Measurements from ENCODE around the gene KSR1. TPM values are rescaled to one million over a fixed set of nuclear protein-coding genes. Genes with fewer than 3 reads are reported as not detected.

The KSR1 gene
- total and polyA plus RNA-seq, 10 of the 15 experiments (the other 5 are each of a cell fraction or from before 2014, with no cell fraction given): 0.97 to 66.6 (median 22.9) TPM

GRCh38 chr17:27546624-27547300, 90.5 kb downstream of the KSR1 start (continued):
- TF ChIP-seq, protein P1, sequence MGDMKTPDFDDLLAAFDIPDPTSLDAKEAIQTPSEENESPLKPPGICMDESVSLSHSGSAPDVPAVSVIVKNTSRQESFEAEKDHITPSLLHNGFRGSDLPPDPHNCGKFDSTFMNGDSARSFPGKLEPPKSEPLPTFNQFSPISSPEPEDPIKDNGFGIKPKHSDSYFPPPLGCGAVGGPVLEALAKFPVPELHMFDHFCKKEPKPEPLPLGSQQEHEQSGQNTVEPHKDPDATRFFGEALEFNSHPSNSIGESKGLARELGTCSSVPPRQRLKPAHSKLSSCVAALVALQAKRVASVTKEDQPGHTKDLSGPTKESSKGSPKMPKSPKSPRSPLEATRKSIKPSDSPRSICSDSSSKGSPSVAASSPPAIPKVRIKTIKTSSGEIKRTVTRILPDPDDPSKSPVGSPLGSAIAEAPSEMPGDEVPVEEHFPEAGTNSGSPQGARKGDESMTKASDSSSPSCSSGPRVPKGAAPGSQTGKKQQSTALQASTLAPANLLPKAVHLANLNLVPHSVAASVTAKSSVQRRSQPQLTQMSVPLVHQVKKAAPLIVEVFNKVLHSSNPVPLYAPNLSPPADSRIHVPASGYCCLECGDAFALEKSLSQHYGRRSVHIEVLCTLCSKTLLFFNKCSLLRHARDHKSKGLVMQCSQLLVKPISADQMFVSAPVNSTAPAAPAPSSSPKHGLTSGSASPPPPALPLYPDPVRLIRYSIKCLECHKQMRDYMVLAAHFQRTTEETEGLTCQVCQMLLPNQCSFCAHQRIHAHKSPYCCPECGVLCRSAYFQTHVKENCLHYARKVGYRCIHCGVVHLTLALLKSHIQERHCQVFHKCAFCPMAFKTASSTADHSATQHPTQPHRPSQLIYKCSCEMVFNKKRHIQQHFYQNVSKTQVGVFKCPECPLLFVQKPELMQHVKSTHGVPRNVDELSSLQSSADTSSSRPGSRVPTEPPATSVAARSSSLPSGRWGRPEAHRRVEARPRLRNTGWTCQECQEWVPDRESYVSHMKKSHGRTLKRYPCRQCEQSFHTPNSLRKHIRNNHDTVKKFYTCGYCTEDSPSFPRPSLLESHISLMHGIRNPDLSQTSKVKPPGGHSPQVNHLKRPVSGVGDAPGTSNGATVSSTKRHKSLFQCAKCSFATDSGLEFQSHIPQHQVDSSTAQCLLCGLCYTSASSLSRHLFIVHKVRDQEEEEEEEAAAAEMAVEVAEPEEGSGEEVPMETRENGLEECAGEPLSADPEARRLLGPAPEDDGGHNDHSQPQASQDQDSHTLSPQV (IDR thresholded peaks at IDR 0.05): no peak
- TF ChIP-seq NBN (IDR thresholded peaks at IDR 0.05) (no peak), DPF2 (IDR thresholded peaks at IDR 0.05) (peak; percentile 60; the same call in 1 of the 2 replicates), RELB (IDR thresholded peaks at IDR 0.05; ENCODE audit: low read depth) (peak; percentile 62; the same call in 1 of the 2 replicates), FOXK2 (IDR thresholded peaks at IDR 0.05) (no peak), HSF1 (IDR thresholded peaks at IDR 0.05; ENCODE audit: low read depth, low read length) (no peak), CHD1 (IDR thresholded peaks at IDR 0.05; ENCODE audit: low read depth, low read length) (no peak), YY1 (IDR thresholded peaks at IDR 0.05; ENCODE audit: low read depth, low read length) (0 out of 2 replicates have a peak, but pooled peaks have one; percentile 11), PAX8 (IDR thresholded peaks at IDR 0.05) (no peak), MTA2 (IDR thresholded peaks at IDR 0.05; ENCODE audit: low read depth) (peak; percentile 49; the same call in 1 of the 2 replicates), IRF4 (IDR thresholded peaks at IDR 0.05; ENCODE audit: low read depth, low read length) (0 out of 2 replicates have a peak, but pooled peaks have one; percentile 12), CREM (IDR thresholded peaks at IDR 0.05; ENCODE audit: low read depth) (peak; percentile 35; the same call in 1 of the 2 replicates), TAF1 (IDR thresholded peaks at IDR 0.05; ENCODE audit: borderline replicate concordance, low read depth, low read length) (0 out of 2 replicates have a peak, but pooled peaks have one; percentile 38)
- TF ChIP-seq, protein P2, sequence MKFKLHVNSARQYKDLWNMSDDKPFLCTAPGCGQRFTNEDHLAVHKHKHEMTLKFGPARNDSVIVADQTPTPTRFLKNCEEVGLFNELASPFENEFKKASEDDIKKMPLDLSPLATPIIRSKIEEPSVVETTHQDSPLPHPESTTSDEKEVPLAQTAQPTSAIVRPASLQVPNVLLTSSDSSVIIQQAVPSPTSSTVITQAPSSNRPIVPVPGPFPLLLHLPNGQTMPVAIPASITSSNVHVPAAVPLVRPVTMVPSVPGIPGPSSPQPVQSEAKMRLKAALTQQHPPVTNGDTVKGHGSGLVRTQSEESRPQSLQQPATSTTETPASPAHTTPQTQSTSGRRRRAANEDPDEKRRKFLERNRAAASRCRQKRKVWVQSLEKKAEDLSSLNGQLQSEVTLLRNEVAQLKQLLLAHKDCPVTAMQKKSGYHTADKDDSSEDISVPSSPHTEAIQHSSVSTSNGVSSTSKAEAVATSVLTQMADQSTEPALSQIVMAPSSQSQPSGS (IDR thresholded peaks at IDR 0.05; ENCODE audit: low read length): no peak

Data from GM12878 (cell line).